ENCODE results near the gene CDK5RAP3.
A peak's percentile ranks its signal among the peaks of the same experiment; 100 is the strongest.

CDK5RAP3 gene

DNA sequence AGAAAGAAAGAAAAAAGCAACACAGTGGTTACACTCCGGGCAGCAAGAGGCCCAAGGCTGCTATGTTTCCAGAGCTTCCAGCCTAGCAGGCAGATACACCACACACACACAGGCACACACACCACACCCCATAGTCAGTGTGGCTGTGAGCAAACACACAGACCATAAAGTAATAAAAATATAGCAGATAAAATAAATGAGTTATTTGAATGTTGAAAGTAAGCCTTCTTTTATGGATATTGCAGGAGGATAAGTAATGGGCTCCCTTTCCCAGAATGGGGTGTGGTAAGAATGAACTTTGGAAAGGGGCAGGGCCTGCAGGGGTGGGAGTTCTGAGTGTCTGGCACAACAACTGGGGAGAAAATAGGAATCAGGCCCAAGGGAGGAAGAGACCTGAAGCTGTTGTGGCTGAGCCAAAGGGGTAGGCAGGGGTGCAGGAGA is 4.8 kb upstream of the CDK5RAP3 start:
- no peak for TF ChIP-seq CTCF (IDR thresholded peaks at IDR 0.05; ENCODE audit: insufficient read depth, low read length, poor library complexity, severe bottlenecking)
- H3K27me3 ChIP-seq (replicated peaks; ENCODE audit: control insufficient read depth, insufficient read depth, low read length), result no peaks in the 10 kb centered on the region
- H3K36me3 ChIP-seq (ENCODE audit: control insufficient read depth, insufficient read depth, low read length), result no peaks in the 10 kb centered on the region
- DNase-seq (ENCODE audit: extremely low read depth, insufficient read length), result no peak
- H3K4me3 ChIP-seq (replicated peaks; ENCODE audit: low read depth, low read length), result no peak overlapping the region

DNA sequence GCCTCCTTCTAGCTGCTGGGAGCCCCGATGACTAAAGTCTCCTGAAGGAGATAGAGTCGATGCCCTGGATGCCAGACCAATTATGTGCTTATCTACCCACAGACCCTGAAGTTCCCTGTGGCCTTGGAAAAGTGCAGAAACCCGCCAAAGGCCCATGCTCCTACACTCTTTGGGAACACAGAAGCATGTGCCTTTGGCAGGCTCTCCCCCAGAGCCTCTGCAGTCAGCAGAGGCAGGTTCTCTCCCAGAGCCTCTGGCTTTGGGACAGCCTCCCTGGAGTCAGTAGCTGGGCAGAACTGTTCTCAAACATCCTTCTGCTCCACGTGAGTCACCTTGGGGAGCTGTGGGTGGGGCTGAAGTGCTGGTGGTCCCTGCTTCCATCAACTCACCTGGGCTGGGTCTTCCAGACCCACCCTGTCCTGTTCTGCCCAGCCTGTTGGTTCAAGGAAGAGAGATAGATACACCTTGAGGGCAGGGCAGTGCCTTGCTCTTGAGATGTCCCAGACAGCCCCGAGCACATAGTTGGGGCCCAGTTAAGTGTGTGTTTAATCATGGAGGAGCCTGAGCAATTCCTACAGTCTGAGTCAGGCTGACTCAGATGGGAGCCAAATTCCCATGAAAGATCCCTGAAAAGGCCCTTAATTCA is 3.2 kb upstream of the CDK5RAP3 start:
- H3K4me3 ChIP-seq (replicated peaks; ENCODE audit: low read depth, low read length), result no peak overlapping the region
- H3K27me3 ChIP-seq (replicated peaks; ENCODE audit: control insufficient read depth, insufficient read depth, low read length), result no peaks in the 10 kb centered on the region
- no peak for DNase-seq (ENCODE audit: extremely low read depth, insufficient read length)
- TF ChIP-seq CTCF (IDR thresholded peaks at IDR 0.05; ENCODE audit: insufficient read depth, low read length, poor library complexity, severe bottlenecking), result no peak
- no peaks in the 10 kb centered on the region for H3K36me3 ChIP-seq (ENCODE audit: control insufficient read depth, insufficient read depth, low read length)

GRCh38 chr17:47968836-47969235 is 2.1 kb upstream of the CDK5RAP3 start:
- Histone ChIP-seq H3K4me3 (replicated peaks; ENCODE audit: low read depth, low read length) (no peak overlapping the region), H3K36me3 (ENCODE audit: control insufficient read depth, insufficient read depth, low read length) (peaks cover 3% of the 10 kb centered on the region), H3K27me3 (replicated peaks; ENCODE audit: control insufficient read depth, insufficient read depth, low read length) (no peaks in the 10 kb centered on the region)
- DNase-seq (ENCODE audit: extremely low read depth, insufficient read length), result no peak
- TF ChIP-seq CTCF (IDR thresholded peaks at IDR 0.05; ENCODE audit: insufficient read depth, low read length, poor library complexity, severe bottlenecking), result no peak

DNA sequence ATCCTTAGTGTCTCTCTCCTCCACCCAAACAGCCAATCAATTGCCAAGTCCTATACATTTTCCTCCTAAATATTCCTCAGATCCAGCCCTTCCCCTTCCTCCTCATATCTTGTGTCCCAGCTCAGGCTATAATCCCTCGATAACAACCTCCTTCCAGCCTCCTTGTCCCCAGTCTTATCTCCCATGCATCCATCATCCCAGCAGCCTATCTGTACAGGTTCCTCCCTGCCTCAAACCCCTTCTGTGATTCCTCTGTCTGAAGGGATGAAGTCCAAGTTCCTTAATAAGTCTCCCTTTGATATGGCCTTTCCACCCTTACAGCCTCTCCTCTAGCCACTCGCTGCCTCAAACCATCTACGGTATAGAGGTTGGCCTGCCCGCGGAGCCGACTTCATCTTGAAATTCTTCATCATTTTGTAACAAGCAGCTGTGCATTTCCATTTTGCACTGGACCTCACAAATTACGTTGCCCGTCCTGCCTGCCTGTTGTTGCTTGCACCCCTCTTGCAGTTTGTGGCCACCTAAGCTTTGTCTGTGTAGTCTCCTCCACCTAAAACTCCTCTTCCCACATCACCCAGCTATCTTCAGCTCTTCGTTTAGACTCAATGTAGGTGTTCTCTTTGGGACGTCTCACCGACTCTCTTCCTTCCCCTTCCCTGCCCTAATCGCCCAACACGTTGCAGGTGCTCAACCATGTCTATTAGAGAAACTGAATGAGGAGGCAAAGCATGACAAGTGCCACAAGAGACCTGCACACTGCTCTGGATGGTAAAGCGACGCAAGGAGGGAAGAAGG is 786 bp upstream of the CDK5RAP3 start:
- Histone ChIP-seq H3K27me3 (replicated peaks; ENCODE audit: control insufficient read depth, insufficient read depth, low read length) (no peaks in the 10 kb centered on the region), H3K36me3 (ENCODE audit: control insufficient read depth, insufficient read depth, low read length) (peaks cover 6% of the 10 kb centered on the region), H3K4me3 (replicated peaks; ENCODE audit: low read depth, low read length) (peak overlapping the region; percentile 43)
- no peak for DNase-seq (ENCODE audit: extremely low read depth, insufficient read length)
- no peak for TF ChIP-seq CTCF (IDR thresholded peaks at IDR 0.05; ENCODE audit: insufficient read depth, low read length, poor library complexity, severe bottlenecking)

DNA sequence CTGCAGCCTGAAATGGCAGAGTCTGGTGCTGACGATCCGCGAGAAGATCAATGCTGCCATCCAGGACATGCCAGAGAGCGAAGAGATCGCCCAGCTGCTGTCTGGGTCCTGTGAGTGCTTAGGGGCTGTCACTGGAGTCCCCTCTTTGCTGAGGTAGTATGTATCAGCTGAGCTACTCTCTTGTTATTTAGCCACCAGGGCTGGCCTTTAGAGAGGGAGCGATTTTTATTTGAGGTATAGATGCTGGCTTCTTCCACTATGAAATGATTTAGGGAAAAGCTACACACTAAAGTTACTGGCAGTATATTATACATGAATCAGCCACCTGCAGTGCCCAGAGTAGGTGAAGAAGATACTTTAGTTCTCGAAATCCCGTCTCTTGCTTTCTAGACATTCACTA is 2.6 kb downstream of the CDK5RAP3 start:
- peaks cover 17% of the 10 kb centered on the region for H3K36me3 ChIP-seq (ENCODE audit: control insufficient read depth, insufficient read depth, low read length)
- no peaks in the 10 kb centered on the region for H3K27me3 ChIP-seq (replicated peaks; ENCODE audit: control insufficient read depth, insufficient read depth, low read length)
- no peak for DNase-seq (ENCODE audit: extremely low read depth, insufficient read length)
- H3K4me3 ChIP-seq (replicated peaks; ENCODE audit: low read depth, low read length), result no peak overlapping the region
- TF ChIP-seq CTCF (IDR thresholded peaks at IDR 0.05; ENCODE audit: insufficient read depth, low read length, poor library complexity, severe bottlenecking), result no peak
